ENCODE measurements around the gene RAPGEF1.

DNA sequence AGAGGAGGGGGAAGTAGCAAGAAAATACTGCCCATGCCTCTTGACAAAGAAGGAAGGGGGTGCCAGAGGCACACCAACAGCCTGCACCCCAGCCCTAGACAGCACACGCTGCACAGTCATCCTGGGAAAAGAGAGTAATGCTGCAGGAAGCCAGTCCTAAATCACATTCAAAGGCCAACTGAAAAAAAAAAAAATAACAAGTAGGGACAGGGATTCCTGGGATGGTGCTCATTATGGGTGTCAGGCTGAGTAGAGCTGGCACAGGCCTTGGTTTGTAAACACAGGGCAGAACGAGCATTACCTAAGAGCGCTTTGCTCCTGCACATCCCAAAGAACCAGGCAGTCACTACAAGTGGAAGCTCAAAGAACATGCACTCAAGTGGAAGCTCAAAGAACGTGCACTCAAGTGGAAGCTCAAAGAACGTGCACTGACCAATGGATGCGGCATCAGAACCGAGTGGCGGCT lies 7.8 kb downstream of the RAPGEF1 start:
- TF ChIP-seq CTCF (IDR thresholded peaks at IDR 0.05 in 8 of 11, conservative IDR thresholded peaks at IDR 0.05 in 3 of 11) = no peak
- TF ChIP-seq POLR2A (IDR thresholded peaks at IDR 0.05) = no peak

All from spleen (tissue), 7 donors.